Body of pancreas (tissue), 4 donors: Measurements from ENCODE around the gene PTOV1. TPM values are rescaled to one million over a fixed set of nuclear protein-coding genes. Genes with fewer than 3 reads are reported as not detected.
A peak's percentile ranks its signal among the peaks of the same experiment; 100 is the strongest.

Experiments
- ATAC-seq: fragments of 150-250 bp; one replicate; pipeline ENCODE4 v1.9.1; 2016
- DNase-seq, 4 donors: peaks; one replicate each; pipeline ENCODE4 v3.0.0-alpha.2; 2019
- H3K27ac ChIP-seq, 4 donors: fragments of 200-600 bp; sonication (generic); 1 replicate in 3 of 4; 2 replicates in 1 of 4; pipeline versions ENCODE4 v1.5.1 to v1.6.1; 2016 to 2019; ENCODE audit warnings: mild to moderate bottlenecking in 1 of 4, mixed read lengths in 1 of 4, moderate library complexity in 1 of 4
- H3K27me3 ChIP-seq, 2 donors: fragments of 200-600 bp; sonication (generic); one replicate each; pipeline ENCODE4 v1.6.0; 2016; ENCODE audit warnings: mild to moderate bottlenecking in 1 of 2
- H3K36me3 ChIP-seq, 2 donors: fragments of 200-600 bp; sonication (generic); replicated peaks in 1 of 2; 2 replicates each; pipeline ENCODE4 v1.5.1; 2016; ENCODE audit warnings: low read depth in 2 of 2; ENCODE audit not compliant: insufficient read depth in 1 of 2
- H3K4me1 ChIP-seq: fragments of 200-600 bp; sonication (generic); one replicate; pipeline ENCODE4 v1.6.0; 2016
- H3K4me3 ChIP-seq, 2 donors: fragments of 200-600 bp; sonication (generic); 1 replicate in 1 of 2; 2 replicates in 1 of 2; pipeline ENCODE4 v1.5.1; 2016 to 2019
- H3K9me3 ChIP-seq, 3 donors: fragments of 200-600 bp; sonication (generic); 1 replicate in 2 of 3; 2 replicates in 1 of 3; pipeline ENCODE4 v1.5.1; 2016
- POLR2A ChIP-seq, 3 donors: fragments of 450-650 bp; IDR thresholded peaks; one replicate each; pipeline ENCODE4 v1.6.1; 2016; ENCODE audit warnings: antibody characterized with exemption in 3 of 3, mild to moderate bottlenecking in 2 of 3
- WGBS, 2 donors: methylation state at CpG; one replicate each; pipeline ENCODE4 v1.1.5; 2017; 5-methylcytosine and 5-hydroxymethylcytosine counted together
- intact Hi-C: fragments of 100-400 bp; cut with DNase I; formaldehyde crosslinking; loops from one replicate; pipeline ENCODE4 v1.15.1; 2023
- total RNA-seq, 2 donors: library from RNA; depleted of rRNA; stranded (reverse); fragments of >200 nt; gene quantifications; one replicate each; pipeline ENCODE4 v1.1.0, GENCODE V29; 2016
- TF ChIP-seq, protein P1 (sequence below), 7 experiments: fragments of 450-650 bp in 4 of 7; fragments of 200-600 bp in 3 of 7; sonication (generic) in 3 of 7; IDR thresholded peaks; one replicate each; pipeline ENCODE4 v1.5.1; 2016 to 2019; ENCODE audit warnings: antibody characterized with exemption in 7 of 7

PTOV1 gene
- total RNA-seq, 2 donors from 2014 or later, result 69.0 to 70.2 TPM

DNA sequence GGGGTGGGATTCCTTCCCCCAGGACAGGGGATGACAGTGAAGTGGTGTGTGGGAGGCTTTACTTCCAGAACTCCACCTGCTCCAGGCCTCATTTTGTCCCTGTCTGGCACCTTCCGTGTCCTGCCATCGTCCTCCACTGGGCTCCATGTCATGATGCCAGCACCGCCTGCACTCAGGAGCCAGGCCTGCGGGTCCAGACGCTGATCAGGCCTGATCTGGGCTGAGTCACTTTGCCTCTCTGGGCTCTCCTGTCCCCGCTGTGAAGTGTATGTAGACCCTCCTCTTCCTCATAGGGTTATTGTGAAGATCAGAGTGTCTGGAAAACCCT is 47.5 kb upstream of the PTOV1 start:
- Histone ChIP-seq H3K9me3 (no peaks in the 10 kb centered on the region), H3K27ac (no peak overlapping the region), H3K36me3 (peaks cover 0 to 4% of the 10 kb centered on the region in 2 donors), H3K4me1 (peaks cover 3% of the 10 kb centered on the region), H3K4me3 (no peak overlapping the region), H3K27me3 (no peaks in the 10 kb centered on the region)
- TF ChIP-seq, protein P1, sequence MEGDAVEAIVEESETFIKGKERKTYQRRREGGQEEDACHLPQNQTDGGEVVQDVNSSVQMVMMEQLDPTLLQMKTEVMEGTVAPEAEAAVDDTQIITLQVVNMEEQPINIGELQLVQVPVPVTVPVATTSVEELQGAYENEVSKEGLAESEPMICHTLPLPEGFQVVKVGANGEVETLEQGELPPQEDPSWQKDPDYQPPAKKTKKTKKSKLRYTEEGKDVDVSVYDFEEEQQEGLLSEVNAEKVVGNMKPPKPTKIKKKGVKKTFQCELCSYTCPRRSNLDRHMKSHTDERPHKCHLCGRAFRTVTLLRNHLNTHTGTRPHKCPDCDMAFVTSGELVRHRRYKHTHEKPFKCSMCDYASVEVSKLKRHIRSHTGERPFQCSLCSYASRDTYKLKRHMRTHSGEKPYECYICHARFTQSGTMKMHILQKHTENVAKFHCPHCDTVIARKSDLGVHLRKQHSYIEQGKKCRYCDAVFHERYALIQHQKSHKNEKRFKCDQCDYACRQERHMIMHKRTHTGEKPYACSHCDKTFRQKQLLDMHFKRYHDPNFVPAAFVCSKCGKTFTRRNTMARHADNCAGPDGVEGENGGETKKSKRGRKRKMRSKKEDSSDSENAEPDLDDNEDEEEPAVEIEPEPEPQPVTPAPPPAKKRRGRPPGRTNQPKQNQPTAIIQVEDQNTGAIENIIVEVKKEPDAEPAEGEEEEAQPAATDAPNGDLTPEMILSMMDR (IDR thresholded peaks at IDR 0.05), result no peak
- TF ChIP-seq POLR2A (IDR thresholded peaks at IDR 0.05), result no peak
- intact Hi-C loops, result no loop called here
- WGBS, 2 donors, result 76 to 93% methylated on average over 5 to 6 of the region's 6 CpGs
- ATAC-seq (no peak), DNase-seq (no peak)

DNA sequence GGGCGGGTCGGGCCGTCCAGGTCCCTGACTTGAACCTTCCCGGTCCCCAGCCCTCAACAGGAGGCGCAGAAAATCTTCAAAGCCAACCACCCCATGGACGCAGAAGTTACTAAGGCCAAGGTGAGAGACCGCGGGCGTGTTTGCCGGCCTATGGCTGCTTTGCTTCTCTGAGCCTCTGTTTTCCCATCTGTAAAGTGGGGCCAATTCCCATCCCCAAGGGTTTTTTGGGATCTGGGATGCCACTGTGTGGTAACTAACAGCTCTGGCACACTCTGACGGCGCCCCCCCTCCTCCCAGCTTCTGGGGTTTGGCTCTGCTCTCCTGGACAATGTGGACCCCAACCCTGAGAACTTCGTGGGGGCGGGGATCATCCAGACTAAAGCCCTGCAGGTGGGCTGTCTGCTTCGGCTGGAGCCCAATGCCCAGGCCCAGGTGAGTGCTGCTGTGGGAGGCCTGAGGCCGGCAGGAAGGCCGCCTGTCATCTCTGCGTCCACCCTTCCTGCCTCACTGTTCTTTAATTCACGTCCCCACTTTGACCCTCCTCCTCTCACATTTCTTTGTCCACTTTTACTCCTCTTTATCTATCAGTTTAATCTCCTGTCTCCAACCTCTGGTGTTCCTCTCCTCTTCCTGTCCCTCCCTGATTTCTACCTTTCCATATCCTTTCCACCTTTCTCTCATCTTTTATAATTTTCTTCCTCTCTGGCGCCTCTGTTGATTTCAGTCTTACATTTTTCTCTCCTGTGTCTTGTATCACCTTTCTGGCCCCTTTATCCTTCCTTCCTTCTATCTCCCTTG is 44.9 kb upstream of the PTOV1 start:
- no peak for DNase-seq
- ATAC-seq, result no peak
- WGBS, 2 donors, result 78 to 88% methylated on average over 10 to 18 of the region's 20 CpGs

GRCh38 chr19:49806620-49806959 is 44.4 kb upstream of the PTOV1 start:
- Histone ChIP-seq H3K27me3 (no peaks in the 10 kb centered on the region), H3K4me1 (peaks cover 23% of the 10 kb centered on the region), H3K4me3 (no peak overlapping the region), H3K36me3 (no peaks in the 10 kb centered on the region), H3K9me3 (no peaks in the 10 kb centered on the region), H3K27ac (no peak overlapping the region)
- 85 to 92% methylated on average over 8 of the region's 8 CpGs for WGBS, 2 donors
- DNase-seq, result no peak
- TF ChIP-seq, protein P1 (IDR thresholded peaks at IDR 0.05), result no peak
- no peak for TF ChIP-seq POLR2A (IDR thresholded peaks at IDR 0.05)
- ATAC-seq, result no peak
- intact Hi-C loops, result no loop called here

More for the DNA sequence above, 44.9 kb upstream of the PTOV1 start:
- H3K27me3 ChIP-seq, result no peaks in the 10 kb centered on the region
- intact Hi-C loops, result no loop called here
- H3K36me3 ChIP-seq, result no peaks in the 10 kb centered on the region
- no peaks in the 10 kb centered on the region for H3K9me3 ChIP-seq
- no peak overlapping the region for H3K4me3 ChIP-seq
- H3K27ac ChIP-seq, result peak overlapping the region in 1 of 4 donors; percentile 43
- TF ChIP-seq POLR2A (IDR thresholded peaks at IDR 0.05), result no peak
- TF ChIP-seq, protein P1 (IDR thresholded peaks at IDR 0.05), result no peak
- peaks cover 23% of the 10 kb centered on the region for H3K4me1 ChIP-seq

DNA sequence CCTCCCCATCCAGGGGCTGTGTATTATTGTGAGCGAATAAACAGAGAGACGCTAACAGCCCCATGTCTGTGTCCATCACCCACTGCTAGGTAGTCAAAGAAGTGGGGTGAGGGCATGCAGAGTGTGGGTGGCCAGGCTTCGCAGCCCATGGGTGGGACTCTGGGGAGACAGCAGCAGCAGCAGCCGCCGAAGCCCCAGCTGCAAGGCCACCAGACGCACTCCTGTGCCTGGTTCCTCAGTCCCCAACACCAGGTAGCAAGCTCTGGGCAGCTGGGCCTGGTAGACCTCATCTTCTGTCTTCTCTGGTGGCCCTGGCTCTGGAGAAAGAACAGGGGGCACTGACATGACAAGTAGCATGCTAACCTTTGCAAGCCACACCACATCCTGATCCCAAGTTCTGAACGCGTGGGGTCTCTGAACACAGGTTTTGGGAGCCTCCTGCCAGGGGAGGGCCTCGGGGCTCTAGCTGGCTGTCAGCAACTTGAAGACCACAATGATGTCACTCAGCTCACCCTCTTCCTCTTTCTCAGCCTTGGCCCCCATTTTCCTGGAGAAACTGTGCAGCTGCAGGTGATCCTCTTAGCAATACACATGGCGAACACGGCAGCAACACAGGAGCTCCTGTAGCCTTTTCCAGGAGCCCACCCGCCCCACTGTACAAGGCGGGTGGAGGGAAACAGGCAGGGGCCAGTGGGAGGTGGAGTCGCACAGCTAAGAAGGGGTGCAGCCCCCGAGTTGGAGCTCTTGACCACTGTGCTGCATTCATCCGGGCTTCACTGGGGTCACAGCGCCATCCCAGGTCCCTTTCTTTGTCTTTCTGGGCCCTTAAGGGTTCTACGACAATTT is 43.7 kb upstream of the PTOV1 start:
- H3K27me3 ChIP-seq, result no peaks in the 10 kb centered on the region
- TF ChIP-seq, protein P1 (IDR thresholded peaks at IDR 0.05), result no peak
- no peak for TF ChIP-seq POLR2A (IDR thresholded peaks at IDR 0.05)
- no peak overlapping the region for H3K4me3 ChIP-seq
- H3K27ac ChIP-seq, result no peak overlapping the region
- no peak for DNase-seq
- H3K4me1 ChIP-seq, result peaks cover 25% of the 10 kb centered on the region
- H3K9me3 ChIP-seq, result no peaks in the 10 kb centered on the region
- ATAC-seq, result no peak
- intact Hi-C loops, result no loop called here
- H3K36me3 ChIP-seq, result no peaks in the 10 kb centered on the region
- 81 to 82% methylated on average over 13 to 16 of the region's 18 CpGs for WGBS, 2 donors
